SU-DHL-6 (cell line): Measurements from ENCODE around the gene ZMYND11.

Experiments used
- H2AFZ ChIP-seq: fragments of 200-600 bp; sonication (generic); 2 replicates; pipeline ENCODE4 v1.6.1; 2014; ENCODE audit warnings: low read depth, mild to moderate bottlenecking, moderate library complexity, mixed read lengths, antibody characterized with exemption, low read length; ENCODE audit not compliant: severe bottlenecking
- H3F3A ChIP-seq: fragments of 200-600 bp; shearing (Covaris generic); 2 replicates; pipeline ENCODE4 v1.6.0; 2016; ENCODE audit warnings: antibody characterized with exemption, mild to moderate bottlenecking; ENCODE audit not compliant: insufficient read depth
- H3K27ac ChIP-seq: fragments of 200-600 bp; sonication (generic); 2 replicates; pipeline ENCODE4 v1.5.1; 2016; ENCODE audit warnings: low read depth, mild to moderate bottlenecking, low read length, moderate library complexity, mixed read lengths
- H3K27me3 ChIP-seq: fragments of 200-600 bp; sonication (generic), shearing (Covaris generic); 2 replicates; pipeline ENCODE4 v1.6.0; 2014; ENCODE audit warnings: mild to moderate bottlenecking, low read length
- H3K36me3 ChIP-seq: fragments of 200-600 bp; sonication (generic); 2 replicates; pipeline ENCODE4 v1.6.1; 2014; ENCODE audit warnings: mild to moderate bottlenecking, low read length, mixed read lengths
- H3K4me2 ChIP-seq: fragments of 300-600, 200-600 bp; shearing (Covaris generic), sonication (generic); 2 replicates; pipeline ENCODE4 v1.6.0; 2014; ENCODE audit warnings: low read length, low read depth, mild to moderate bottlenecking; ENCODE audit not compliant: poor library complexity, severe bottlenecking
- H3K4me3 ChIP-seq: fragments of 200-600 bp; sonication (generic); 2 replicates; pipeline ENCODE4 v1.5.1; 2014; ENCODE audit warnings: antibody characterized with exemption, low read length, mild to moderate bottlenecking, mixed read lengths; ENCODE audit not compliant: insufficient read depth, poor library complexity, severe bottlenecking
- H3K79me2 ChIP-seq: fragments of 200-600 bp; sonication (generic); 2 replicates; pipeline ENCODE4 v1.6.1; 2014; ENCODE audit warnings: mild to moderate bottlenecking, low read length, moderate library complexity; ENCODE audit not compliant: insufficient read depth
- H3K9ac ChIP-seq: fragments of 200-600 bp; sonication (generic); 2 replicates; pipeline ENCODE4 v1.7.0; 2014; ENCODE audit warnings: mild to moderate bottlenecking, low read length
- H3K9me2 ChIP-seq: fragments of 200-600 bp; sonication (generic); replicated peaks from 2 replicates; pipeline ENCODE4 v1.6.1; 2014; ENCODE audit warnings: low read length; ENCODE audit not compliant: insufficient read depth
- H3K9me3 ChIP-seq: fragments of 200-600 bp; sonication (generic); 2 replicates; pipeline ENCODE4 v1.6.1; 2014; ENCODE audit warnings: low read length, mixed read lengths; ENCODE audit not compliant: insufficient read depth
- H4K20me1 ChIP-seq: fragments of 200-600 bp; sonication (generic); 2 replicates; pipeline ENCODE4 v1.6.1; 2014; ENCODE audit warnings: low read depth, mild to moderate bottlenecking, antibody characterized with exemption, low read length, moderate library complexity, mixed read lengths
- EZH2phosphoT487 ChIP-seq: fragments of 200-600 bp; sonication (generic), shearing (Covaris generic); conservative IDR thresholded peaks from 2 replicates; pipeline ENCODE4 v1.6.1; 2018; ENCODE audit warnings: mild to moderate bottlenecking, antibody characterized with exemption, low read length, moderate library complexity, mixed read lengths
- TF ChIP-seq, protein P1 (sequence below): fragments of 200-600 bp; sonication (generic); IDR thresholded peaks from one replicate; pipeline ENCODE4 v1.5.1; 2017; ENCODE audit warnings: antibody characterized with exemption, mild to moderate bottlenecking, low read length, moderate library complexity; ENCODE audit not compliant: insufficient read depth, poor library complexity, severe bottlenecking

Gene ZMYND11

DNA sequence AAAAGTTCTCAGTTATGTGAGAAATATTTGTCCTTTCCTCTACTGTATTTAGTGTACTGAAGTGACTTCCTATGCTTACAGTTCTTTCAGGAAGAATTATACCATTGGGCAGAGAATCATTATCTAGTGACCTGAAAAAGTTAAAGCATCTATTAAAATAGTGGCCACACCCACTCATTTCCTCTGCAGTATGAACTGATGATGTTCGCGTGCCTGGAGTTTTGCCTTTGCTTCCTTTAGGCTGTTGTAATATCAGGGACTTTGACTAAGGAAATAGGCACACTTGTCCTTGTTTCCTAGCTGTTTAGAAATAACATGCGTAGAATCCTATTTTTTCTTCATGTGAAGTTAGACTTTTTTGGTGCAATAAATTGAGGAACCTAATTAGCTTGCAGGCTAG is 100.7 kb downstream of the ZMYND11 start:
- no peaks in the 10 kb centered on the region for H3K36me3 ChIP-seq
- H3K9me3 ChIP-seq, result no peaks in the 10 kb centered on the region
- no peaks in the 10 kb centered on the region for H4K20me1 ChIP-seq
- H3K9ac ChIP-seq, result no peak overlapping the region
- H3K79me2 ChIP-seq, result no peaks in the 10 kb centered on the region
- no peaks in the 10 kb centered on the region for H3K27me3 ChIP-seq
- no peak overlapping the region for H3K4me3 ChIP-seq
- no peak overlapping the region for H2AFZ ChIP-seq
- no peak overlapping the region for H3K27ac ChIP-seq
- TF ChIP-seq EZH2phosphoT487, result no peak
- TF ChIP-seq, protein P1, sequence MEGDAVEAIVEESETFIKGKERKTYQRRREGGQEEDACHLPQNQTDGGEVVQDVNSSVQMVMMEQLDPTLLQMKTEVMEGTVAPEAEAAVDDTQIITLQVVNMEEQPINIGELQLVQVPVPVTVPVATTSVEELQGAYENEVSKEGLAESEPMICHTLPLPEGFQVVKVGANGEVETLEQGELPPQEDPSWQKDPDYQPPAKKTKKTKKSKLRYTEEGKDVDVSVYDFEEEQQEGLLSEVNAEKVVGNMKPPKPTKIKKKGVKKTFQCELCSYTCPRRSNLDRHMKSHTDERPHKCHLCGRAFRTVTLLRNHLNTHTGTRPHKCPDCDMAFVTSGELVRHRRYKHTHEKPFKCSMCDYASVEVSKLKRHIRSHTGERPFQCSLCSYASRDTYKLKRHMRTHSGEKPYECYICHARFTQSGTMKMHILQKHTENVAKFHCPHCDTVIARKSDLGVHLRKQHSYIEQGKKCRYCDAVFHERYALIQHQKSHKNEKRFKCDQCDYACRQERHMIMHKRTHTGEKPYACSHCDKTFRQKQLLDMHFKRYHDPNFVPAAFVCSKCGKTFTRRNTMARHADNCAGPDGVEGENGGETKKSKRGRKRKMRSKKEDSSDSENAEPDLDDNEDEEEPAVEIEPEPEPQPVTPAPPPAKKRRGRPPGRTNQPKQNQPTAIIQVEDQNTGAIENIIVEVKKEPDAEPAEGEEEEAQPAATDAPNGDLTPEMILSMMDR, result no peak
- H3F3A ChIP-seq, result no peaks in the 10 kb centered on the region
- H3K9me2 ChIP-seq, result no peaks in the 10 kb centered on the region
- H3K4me2 ChIP-seq, result no peak overlapping the region

DNA sequence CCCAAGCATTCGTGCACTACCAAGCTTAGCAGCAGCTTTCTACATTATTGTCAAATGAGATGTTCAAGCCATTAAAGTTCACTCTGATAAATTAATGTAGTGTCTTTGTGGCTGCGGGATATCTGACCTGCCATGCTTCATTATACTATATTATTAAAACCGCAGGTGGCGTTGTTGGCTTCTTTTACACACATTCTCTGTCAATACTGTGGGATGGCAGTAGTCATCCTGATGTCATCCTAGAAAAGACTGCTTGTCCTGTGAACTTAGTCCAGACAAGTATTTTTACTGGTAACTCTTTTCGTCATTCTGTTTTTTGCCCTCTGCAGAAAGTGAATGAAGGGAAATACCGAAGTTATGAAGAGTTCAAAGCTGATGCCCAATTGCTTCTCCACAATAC is 103.9 kb downstream of the ZMYND11 start:
- Histone ChIP-seq H3K27me3 (no peaks in the 10 kb centered on the region), H4K20me1 (no peaks in the 10 kb centered on the region)
- TF ChIP-seq, protein P1, result no peak
- no peak for TF ChIP-seq EZH2phosphoT487

DNA sequence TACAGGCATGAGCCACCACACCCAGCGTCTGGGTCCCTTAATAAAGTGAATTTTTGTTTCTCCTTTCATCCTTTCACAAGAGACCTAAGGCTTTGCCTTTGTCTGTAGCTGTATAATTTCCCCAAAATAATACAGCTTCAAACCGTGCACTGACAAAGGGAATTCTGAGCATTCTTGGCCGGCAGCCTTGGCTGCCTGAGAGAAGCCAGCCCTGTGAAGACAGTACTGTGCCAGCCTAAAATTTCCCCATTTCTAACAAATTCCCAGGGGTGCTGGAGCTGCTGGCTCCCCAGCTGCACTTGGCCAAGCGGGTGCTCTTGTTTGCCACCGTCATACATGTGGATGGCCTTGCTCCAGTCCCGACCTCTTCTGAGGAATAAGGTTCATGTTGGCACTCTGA is 106.2 kb downstream of the ZMYND11 start:
- no peak overlapping the region for H3K4me2 ChIP-seq
- TF ChIP-seq, protein P1, result no peak
- no peak for TF ChIP-seq EZH2phosphoT487
- H4K20me1 ChIP-seq, result no peaks in the 10 kb centered on the region
- H3K27ac ChIP-seq, result no peak overlapping the region
- no peaks in the 10 kb centered on the region for H3K9me3 ChIP-seq
- no peaks in the 10 kb centered on the region for H3K36me3 ChIP-seq
- H3K4me3 ChIP-seq, result no peak overlapping the region
- H2AFZ ChIP-seq, result no peak overlapping the region
- no peaks in the 10 kb centered on the region for H3K27me3 ChIP-seq
- H3F3A ChIP-seq, result no peaks in the 10 kb centered on the region
- H3K9ac ChIP-seq, result no peak overlapping the region
- no peaks in the 10 kb centered on the region for H3K79me2 ChIP-seq
- no peaks in the 10 kb centered on the region for H3K9me2 ChIP-seq

More for the DNA sequence above, 103.9 kb downstream of the ZMYND11 start:
- Histone ChIP-seq H3K4me2 (no peak overlapping the region), H3K9me3 (no peaks in the 10 kb centered on the region), H3K36me3 (no peaks in the 10 kb centered on the region), H3K4me3 (no peak overlapping the region), H3F3A (no peaks in the 10 kb centered on the region), H3K79me2 (no peaks in the 10 kb centered on the region), H3K9me2 (no peaks in the 10 kb centered on the region), H3K27ac (no peak overlapping the region), H2AFZ (no peak overlapping the region), H3K9ac (no peak overlapping the region)
